ENCODE results near the gene KRTAP12-1. TPM values are rescaled to one million over a fixed set of nuclear protein-coding genes. Genes with fewer than 3 reads are reported as not detected.

The KRTAP12-1 gene
- total and polyA plus RNA-seq, 2 of the 8 experiments (the other 6 are each of a cell fraction or from before 2014, with no cell fraction given): 0.50 to 0.73 TPM

DNA sequence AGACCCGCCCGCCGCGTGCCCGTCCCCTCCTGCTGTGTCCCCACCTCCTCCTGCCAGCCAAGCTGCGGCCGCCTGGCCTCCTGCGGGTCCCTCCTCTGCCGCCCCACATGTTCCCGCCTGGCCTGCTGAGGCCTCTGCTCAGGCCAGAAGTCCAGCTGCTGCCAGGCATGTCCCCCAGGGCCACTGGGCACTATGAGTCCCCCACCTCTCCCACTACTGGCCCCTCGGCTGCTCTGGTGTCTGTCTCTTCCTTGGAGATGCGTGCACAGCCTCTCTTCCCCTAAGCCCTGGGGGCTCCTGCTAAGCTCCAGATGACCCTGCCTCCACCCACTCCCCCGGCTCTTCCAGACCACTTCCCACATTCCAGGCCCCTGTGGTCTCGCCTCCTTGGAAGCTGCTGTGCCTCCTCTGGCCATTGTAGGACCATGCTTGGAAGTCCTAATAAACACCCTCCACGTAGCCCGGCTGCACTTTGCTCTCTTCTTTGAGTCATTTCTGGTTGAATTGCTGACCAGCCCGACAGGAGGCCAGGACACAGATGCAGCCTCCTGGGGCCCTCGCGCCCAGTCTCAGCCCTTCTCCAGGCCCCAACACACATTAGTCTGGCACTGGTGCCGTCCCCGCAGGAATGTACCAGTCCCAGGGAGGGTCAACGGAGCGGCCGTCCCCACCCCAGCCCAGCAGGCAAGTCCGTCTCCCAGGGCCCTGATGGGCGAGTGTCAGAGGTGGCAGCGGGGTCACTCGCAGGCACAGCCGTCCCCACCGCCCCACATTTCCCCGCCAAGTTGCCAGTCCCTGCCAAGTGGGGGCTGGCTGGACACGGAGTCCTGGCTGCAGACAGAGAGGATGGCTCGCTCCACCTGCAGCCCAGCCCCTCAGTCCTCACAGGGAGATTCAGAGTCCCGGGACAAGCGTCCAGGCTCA is 16.1 kb upstream of the KRTAP12-1 start (continued):
- no peak for TF ChIP-seq TBP (IDR thresholded peaks at IDR 0.05; ENCODE audit: low read depth, low read length)

Measured in H1 (cell line).